HepG2 (cell line): Measurements from ENCODE around the gene CISH. TPM values are rescaled to one million over a fixed set of nuclear protein-coding genes. Genes with fewer than 3 reads are reported as not detected.

ENCODE experiments used
- FOXO1 ChIP-seq: sonication (generic); formaldehyde crosslinking; IDR thresholded peaks from 2 replicates; pipeline ENCODE4 v1.4.0; 2020; ENCODE audit warnings: missing genetic modification reagents
- HMG20B ChIP-seq: conservative IDR thresholded peaks from 2 replicates; pipeline ENCODE4 v1.6.1; 2016; ENCODE audit warnings: missing genetic modification reagents, missing compliant biosample characterization
- HMGA1 ChIP-seq: sonication (generic); formaldehyde crosslinking; conservative IDR thresholded peaks from 2 replicates; pipeline ENCODE4 v1.4.0; 2020; ENCODE audit warnings: missing genetic modification reagents
- RFX3 ChIP-seq: IDR thresholded peaks from 2 replicates; pipeline ENCODE4 v1.6.1; 2016; ENCODE audit warnings: missing biosample characterization, missing genetic modification reagents
- SAFB2 ChIP-seq: sonication (generic); formaldehyde crosslinking; IDR thresholded peaks from 2 replicates; pipeline ENCODE4 v1.5.1; 2020; ENCODE audit warnings: missing genetic modification reagents, low read depth, mild to moderate bottlenecking, borderline replicate concordance
- SP1 ChIP-seq, 2 experiments: fragments of 450-650 bp in 1 of 2; sonication (generic) in 1 of 2; formaldehyde crosslinking in 1 of 2; IDR thresholded peaks; 2 replicates each; pipeline versions ENCODE4 v1.4.0 to v1.6.1; 2016 to 2020; ENCODE audit warnings: missing genetic modification reagents in 1 of 2
- ZFX ChIP-seq: sonication (generic); formaldehyde crosslinking; IDR thresholded peaks from 2 replicates; pipeline ENCODE4 v1.4.0; 2020; ENCODE audit warnings: mild to moderate bottlenecking, low read depth, missing genetic modification reagents, moderate library complexity
- ZKSCAN5 ChIP-seq: sonication (generic); formaldehyde crosslinking; IDR thresholded peaks from 2 replicates; pipeline ENCODE4 v1.5.1; 2020; ENCODE audit warnings: mild to moderate bottlenecking, missing genetic modification reagents
- ZMYM2 ChIP-seq: sonication (generic); formaldehyde crosslinking; IDR thresholded peaks from 2 replicates; pipeline ENCODE4 v1.8.0; 2022; ENCODE audit warnings: mild to moderate bottlenecking, missing genetic modification reagents
- ZNF225 ChIP-seq: sonication (generic); formaldehyde crosslinking; IDR thresholded peaks from 2 replicates; pipeline ENCODE4 v1.4.0; 2020; ENCODE audit warnings: mild to moderate bottlenecking, missing genetic modification reagents
- ZNF253 ChIP-seq: sonication (generic); formaldehyde crosslinking; IDR thresholded peaks from 2 replicates; pipeline ENCODE4 v1.8.0; 2022; ENCODE audit warnings: mild to moderate bottlenecking, missing genetic modification reagents, borderline replicate concordance
- ZNF556 ChIP-seq: sonication (generic); formaldehyde crosslinking; IDR thresholded peaks from 2 replicates; pipeline ENCODE4 v1.4.0; 2020; ENCODE audit warnings: mild to moderate bottlenecking, missing genetic modification reagents, borderline replicate concordance
- ZNF557 ChIP-seq: sonication (generic); formaldehyde crosslinking; IDR thresholded peaks from 2 replicates; pipeline ENCODE4 v1.4.0; 2020; ENCODE audit warnings: missing genetic modification reagents
- ZNF713 ChIP-seq: sonication (generic); formaldehyde crosslinking; IDR thresholded peaks from 2 replicates; pipeline ENCODE4 v1.4.0; 2020; ENCODE audit warnings: mild to moderate bottlenecking, missing genetic modification reagents
- ZNF766 ChIP-seq: sonication (generic); formaldehyde crosslinking; IDR thresholded peaks from 2 replicates; pipeline ENCODE4 v1.5.0; 2020; ENCODE audit warnings: missing genetic modification reagents, borderline replicate concordance
- polyA plus RNA-seq, 8 experiments: library from polyadenylated mRNA; depleted of rRNA in 3 of 8; stranded (reverse) in 7 of 8; unstranded in 1 of 8; fragments of >200 nt; fragmentation: Illumina TruSeq in 4 of 8; extraction: Trizol in 4 of 8; gene quantifications; 2 replicates each; pipeline versions ENCODE4 v1.2.1 to v1.2.3, GENCODE V29; 2011 to 2016; ENCODE audit warnings: low read depth in 4 of 8, missing spikeins in 1 of 8, mixed read lengths in 1 of 8; ENCODE audit not compliant: insufficient read depth in 1 of 8
- total RNA-seq, 5 experiments: library from RNA; depleted of rRNA; stranded (reverse); fragments of >200 nt; fragmentation: Illumina TruSeq; extraction: Trizol; gene quantifications; 2 replicates each; pipeline ENCODE4 v1.2.3, GENCODE V29; 2016; ENCODE audit warnings: low read depth in 1 of 5
- TF ChIP-seq, protein P1 (sequence below): sonication (generic); formaldehyde crosslinking; IDR thresholded peaks from 2 replicates; pipeline ENCODE4 v1.4.0; 2020; ENCODE audit warnings: missing genetic modification reagents, borderline replicate concordance
- TF ChIP-seq, protein P2 (sequence below): sonication (generic); formaldehyde crosslinking; IDR thresholded peaks from 2 replicates; pipeline ENCODE4 v1.4.0; 2020; ENCODE audit warnings: missing genetic modification reagents, mild to moderate bottlenecking, borderline replicate concordance
- TF ChIP-seq, protein P3 (sequence below): sonication (generic); formaldehyde crosslinking; IDR thresholded peaks from 2 replicates; pipeline ENCODE4 v1.5.1; 2020; ENCODE audit warnings: missing genetic modification reagents, mild to moderate bottlenecking, borderline replicate concordance

Gene CISH
- total and polyA plus RNA-seq, 2 of the 13 experiments (the other 11 are each of a cell fraction or from before 2014, with no cell fraction given) = 0.91 to 1.5 TPM

DNA sequence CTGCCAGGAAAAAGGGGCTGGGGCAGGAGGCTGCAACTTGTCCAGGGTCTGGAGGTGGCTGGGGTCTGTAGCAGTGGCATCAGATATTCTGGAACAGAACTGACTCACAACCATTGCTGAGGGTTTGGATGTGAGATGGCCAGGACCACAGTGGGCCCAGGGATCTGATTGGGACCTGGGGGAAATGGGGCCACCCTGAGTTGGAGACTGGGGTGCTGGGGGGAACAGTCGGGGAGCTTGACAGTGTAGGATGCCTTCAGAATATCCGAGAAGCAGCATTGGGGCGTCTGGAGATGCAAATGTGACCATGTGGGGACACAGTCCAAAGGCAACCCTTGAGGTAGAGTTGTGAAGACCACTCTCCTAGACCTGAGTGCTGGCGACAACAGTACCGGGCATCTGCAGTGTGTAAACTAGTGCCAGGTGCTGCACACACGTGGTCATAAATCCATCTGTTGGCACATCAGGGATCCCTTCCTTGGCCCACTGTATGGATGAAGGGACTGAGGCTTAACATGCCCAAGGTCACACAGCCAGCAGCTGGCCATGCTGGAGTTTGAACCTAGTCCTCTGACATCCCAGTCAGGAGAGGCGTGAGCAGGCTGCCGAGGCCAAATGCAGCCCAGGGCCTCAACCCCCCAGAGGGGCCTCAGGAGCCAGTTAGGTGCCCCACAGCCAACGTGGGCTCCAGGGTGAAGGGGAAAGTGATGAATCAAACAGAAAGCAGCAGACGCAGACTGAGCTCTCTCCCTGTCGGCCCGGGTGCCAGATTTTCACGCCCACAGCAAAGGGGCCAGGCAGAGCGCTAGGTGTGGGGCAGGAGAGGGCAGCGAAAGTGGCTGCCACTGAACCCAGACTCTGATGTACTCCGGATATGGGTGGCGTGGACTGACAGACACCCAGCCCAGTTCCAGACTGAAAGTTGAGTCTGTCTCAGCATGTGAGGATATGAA lies 23.5 kb downstream of the CISH start (continued):
- TF ChIP-seq, protein P1, sequence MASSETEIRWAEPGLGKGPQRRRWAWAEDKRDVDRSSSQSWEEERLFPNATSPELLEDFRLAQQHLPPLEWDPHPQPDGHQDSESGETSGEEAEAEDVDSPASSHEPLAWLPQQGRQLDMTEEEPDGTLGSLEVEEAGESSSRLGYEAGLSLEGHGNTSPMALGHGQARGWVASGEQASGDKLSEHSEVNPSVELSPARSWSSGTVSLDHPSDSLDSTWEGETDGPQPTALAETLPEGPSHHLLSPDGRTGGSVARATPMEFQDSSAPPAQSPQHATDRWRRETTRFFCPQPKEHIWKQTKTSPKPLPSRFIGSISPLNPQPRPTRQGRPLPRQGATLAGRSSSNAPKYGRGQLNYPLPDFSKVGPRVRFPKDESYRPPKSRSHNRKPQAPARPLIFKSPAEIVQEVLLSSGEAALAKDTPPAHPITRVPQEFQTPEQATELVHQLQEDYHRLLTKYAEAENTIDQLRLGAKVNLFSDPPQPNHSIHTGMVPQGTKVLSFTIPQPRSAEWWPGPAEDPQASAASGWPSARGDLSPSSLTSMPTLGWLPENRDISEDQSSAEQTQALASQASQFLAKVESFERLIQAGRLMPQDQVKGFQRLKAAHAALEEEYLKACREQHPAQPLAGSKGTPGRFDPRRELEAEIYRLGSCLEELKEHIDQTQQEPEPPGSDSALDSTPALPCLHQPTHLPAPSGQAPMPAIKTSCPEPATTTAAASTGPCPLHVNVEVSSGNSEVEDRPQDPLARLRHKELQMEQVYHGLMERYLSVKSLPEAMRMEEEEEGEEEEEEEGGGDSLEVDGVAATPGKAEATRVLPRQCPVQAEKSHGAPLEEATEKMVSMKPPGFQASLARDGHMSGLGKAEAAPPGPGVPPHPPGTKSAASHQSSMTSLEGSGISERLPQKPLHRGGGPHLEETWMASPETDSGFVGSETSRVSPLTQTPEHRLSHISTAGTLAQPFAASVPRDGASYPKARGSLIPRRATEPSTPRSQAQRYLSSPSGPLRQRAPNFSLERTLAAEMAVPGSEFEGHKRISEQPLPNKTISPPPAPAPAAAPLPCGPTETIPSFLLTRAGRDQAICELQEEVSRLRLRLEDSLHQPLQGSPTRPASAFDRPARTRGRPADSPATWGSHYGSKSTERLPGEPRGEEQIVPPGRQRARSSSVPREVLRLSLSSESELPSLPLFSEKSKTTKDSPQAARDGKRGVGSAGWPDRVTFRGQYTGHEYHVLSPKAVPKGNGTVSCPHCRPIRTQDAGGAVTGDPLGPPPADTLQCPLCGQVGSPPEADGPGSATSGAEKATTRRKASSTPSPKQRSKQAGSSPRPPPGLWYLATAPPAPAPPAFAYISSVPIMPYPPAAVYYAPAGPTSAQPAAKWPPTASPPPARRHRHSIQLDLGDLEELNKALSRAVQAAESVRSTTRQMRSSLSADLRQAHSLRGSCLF (CRISPR knock-in tag) = no peak
- TF ChIP-seq ZMYM2 (CRISPR knock-in tag) = peak; percentile 98
- TF ChIP-seq RFX3 (CRISPR knock-in tag) = no peak
- TF ChIP-seq, protein P2, sequence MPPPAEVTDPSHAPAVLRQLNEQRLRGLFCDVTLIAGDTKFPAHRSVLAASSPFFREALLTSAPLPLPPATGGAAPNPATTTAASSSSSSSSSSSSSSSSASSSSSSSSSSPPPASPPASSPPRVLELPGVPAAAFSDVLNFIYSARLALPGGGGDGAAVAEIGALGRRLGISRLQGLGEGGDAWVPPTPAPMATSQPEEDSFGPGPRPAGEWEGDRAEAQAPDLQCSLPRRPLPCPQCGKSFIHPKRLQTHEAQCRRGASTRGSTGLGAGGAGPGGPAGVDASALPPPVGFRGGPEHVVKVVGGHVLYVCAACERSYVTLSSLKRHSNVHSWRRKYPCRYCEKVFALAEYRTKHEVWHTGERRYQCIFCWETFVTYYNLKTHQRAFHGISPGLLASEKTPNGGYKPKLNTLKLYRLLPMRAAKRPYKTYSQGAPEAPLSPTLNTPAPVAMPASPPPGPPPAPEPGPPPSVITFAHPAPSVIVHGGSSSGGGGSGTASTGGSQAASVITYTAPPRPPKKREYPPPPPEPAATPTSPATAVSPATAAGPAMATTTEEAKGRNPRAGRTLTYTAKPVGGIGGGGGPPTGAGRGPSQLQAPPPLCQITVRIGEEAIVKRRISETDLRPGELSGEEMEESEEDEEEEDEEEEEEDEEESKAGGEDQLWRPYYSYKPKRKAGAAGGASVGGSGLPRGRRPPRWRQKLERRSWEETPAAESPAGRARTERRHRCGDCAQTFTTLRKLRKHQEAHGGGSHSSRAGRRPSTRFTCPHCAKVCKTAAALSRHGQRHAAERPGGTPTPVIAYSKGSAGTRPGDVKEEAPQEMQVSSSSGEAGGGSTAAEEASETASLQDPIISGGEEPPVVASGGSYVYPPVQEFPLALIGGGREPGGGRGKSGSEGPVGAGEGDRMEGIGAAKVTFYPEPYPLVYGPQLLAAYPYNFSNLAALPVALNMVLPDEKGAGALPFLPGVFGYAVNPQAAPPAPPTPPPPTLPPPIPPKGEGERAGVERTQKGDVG (CRISPR knock-in tag) = no peak
- TF ChIP-seq ZNF766 (CRISPR knock-in tag) = no peak
- no peak for TF ChIP-seq HMGA1 (CRISPR knock-in tag)
- no peak for TF ChIP-seq SP1 (IDR thresholded peaks at IDR 0.05)
- TF ChIP-seq SP1 (CRISPR knock-in tag; IDR thresholded peaks at IDR 0.05) = 0 out of 2 replicates have a peak, but pooled peaks have one; percentile 25
- peak; percentile 69 for TF ChIP-seq ZFX (CRISPR knock-in tag)
- TF ChIP-seq, protein P3, sequence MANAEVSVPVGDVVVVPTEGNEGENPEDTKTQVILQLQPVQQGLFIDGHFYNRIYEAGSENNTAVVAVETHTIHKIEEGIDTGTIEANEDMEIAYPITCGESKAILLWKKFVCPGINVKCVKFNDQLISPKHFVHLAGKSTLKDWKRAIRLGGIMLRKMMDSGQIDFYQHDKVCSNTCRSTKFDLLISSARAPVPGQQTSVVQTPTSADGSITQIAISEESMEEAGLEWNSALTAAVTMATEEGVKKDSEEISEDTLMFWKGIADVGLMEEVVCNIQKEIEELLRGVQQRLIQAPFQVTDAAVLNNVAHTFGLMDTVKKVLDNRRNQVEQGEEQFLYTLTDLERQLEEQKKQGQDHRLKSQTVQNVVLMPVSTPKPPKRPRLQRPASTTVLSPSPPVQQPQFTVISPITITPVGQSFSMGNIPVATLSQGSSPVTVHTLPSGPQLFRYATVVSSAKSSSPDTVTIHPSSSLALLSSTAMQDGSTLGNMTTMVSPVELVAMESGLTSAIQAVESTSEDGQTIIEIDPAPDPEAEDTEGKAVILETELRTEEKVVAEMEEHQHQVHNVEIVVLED = no peak; the same call in 1 of the 2 replicates
- peak; percentile 57; the same call in 1 of the 2 replicates for TF ChIP-seq FOXO1 (CRISPR knock-in tag)
- TF ChIP-seq ZKSCAN5 = no peak
- no peak for TF ChIP-seq ZNF253 (CRISPR knock-in tag)
- no peak for TF ChIP-seq ZNF713 (CRISPR knock-in tag)
- TF ChIP-seq ZNF556 (CRISPR knock-in tag) = 0 out of 2 replicates have a peak, but pooled peaks have one; percentile 14
- TF ChIP-seq SAFB2 = no peak
- no peak; the same call in 1 of the 2 replicates for TF ChIP-seq ZNF557 (CRISPR knock-in tag)
- TF ChIP-seq ZNF225 (CRISPR knock-in tag) = no peak
- 0 out of 2 replicates have a peak, but pooled peaks have one; percentile 35 for TF ChIP-seq HMG20B (CRISPR knock-in tag)
